ENCODE results near the gene ZDHHC21.
"Not testable (repeated sequence)": the region's sequence is repeated elsewhere in the genome, so short reads cannot be mapped to it uniquely, and the experiment has no call there.

The ZDHHC21 gene

GRCh38 chr9:14682616-14683015 lies 10.6 kb downstream of the ZDHHC21 start:
- not testable (repeated sequence) for DNase-seq

GRCh38 chr9:14678776-14679175 lies 14.5 kb downstream of the ZDHHC21 start:
- DNase-seq = no peak

GRCh38 chr9:14677872-14678271 lies 15.4 kb downstream of the ZDHHC21 start:
- DNase-seq = no peak

- no peak for DNase-seq
These were observed 15.8 kb downstream of the ZDHHC21 start for GRCh38 chr9:14677396-14677795.

GRCh38 chr9:14674630-14675029 lies 18.6 kb downstream of the ZDHHC21 start:
- no peak for DNase-seq

- no peak for DNase-seq
These were observed 21.9 kb downstream of the ZDHHC21 start for GRCh38 chr9:14671377-14671776.

GRCh38 chr9:14670718-14671117 lies 22.5 kb downstream of the ZDHHC21 start:
- no peak for DNase-seq

GRCh38 chr9:14664022-14664421 lies 29.2 kb downstream of the ZDHHC21 start:
- not testable (repeated sequence) for DNase-seq

GRCh38 chr9:14662060-14662453 lies 31.2 kb downstream of the ZDHHC21 start:
- DNase-seq = no peak

GRCh38 chr9:14661421-14662059 lies 31.7 kb downstream of the ZDHHC21 start:
- no peak for DNase-seq

GRCh38 chr9:14660721-14661120 lies 32.5 kb downstream of the ZDHHC21 start:
- no peak for DNase-seq

- no peak for DNase-seq
These were observed 38.3 kb downstream of the ZDHHC21 start for GRCh38 chr9:14654932-14655331.

- DNase-seq = no peak
These were observed 39.7 kb downstream of the ZDHHC21 start for GRCh38 chr9:14653511-14653910.

GRCh38 chr9:14652729-14653377 lies 40.4 kb downstream of the ZDHHC21 start:
- no peak for DNase-seq

GRCh38 chr9:14650596-14650995 lies 42.6 kb downstream of the ZDHHC21 start:
- DNase-seq = no peak

- DNase-seq = no peak
These were observed 47.6 kb downstream of the ZDHHC21 start for GRCh38 chr9:14645648-14646047.

- no peak for DNase-seq
These were observed 52.3 kb downstream of the ZDHHC21 start for GRCh38 chr9:14640967-14641366.

- DNase-seq = no peak
These were observed 52.9 kb downstream of the ZDHHC21 start for GRCh38 chr9:14640294-14640693.

GRCh38 chr9:14633906-14634565 lies 59.2 kb downstream of the ZDHHC21 start:
- no peak for DNase-seq

- DNase-seq = no peak
These were observed 60.1 kb downstream of the ZDHHC21 start for GRCh38 chr9:14633148-14633547.

- DNase-seq = no peak
These were observed 65.7 kb downstream of the ZDHHC21 start for GRCh38 chr9:14627513-14627912.

- no peak for DNase-seq
These were observed 74.3 kb downstream of the ZDHHC21 start for GRCh38 chr9:14618836-14619420.

GRCh38 chr9:14616188-14616982 lies 76.8 kb downstream of the ZDHHC21 start:
- no peak for DNase-seq
